Stimulated activated CD8-positive, alpha-beta memory T cell treated with anti-CD3 and anti-CD28 coated beads, Interleukin-12 subunit alpha, Interleukin-12 subunit beta, amount 100 ng/mL, for 24 hours (primary cell): ENCODE measurements around the gene PELI1.
"Not testable (repeated sequence)": the region's sequence is repeated elsewhere in the genome, so short reads cannot be mapped to it uniquely, and the experiment has no call there.

ENCODE experiments used
- DNase-seq: peaks from one replicate; pipeline ENCODE4 v3.0.0-alpha.2; 2020; ENCODE audit errors: extremely low read depth

Gene PELI1

DNA sequence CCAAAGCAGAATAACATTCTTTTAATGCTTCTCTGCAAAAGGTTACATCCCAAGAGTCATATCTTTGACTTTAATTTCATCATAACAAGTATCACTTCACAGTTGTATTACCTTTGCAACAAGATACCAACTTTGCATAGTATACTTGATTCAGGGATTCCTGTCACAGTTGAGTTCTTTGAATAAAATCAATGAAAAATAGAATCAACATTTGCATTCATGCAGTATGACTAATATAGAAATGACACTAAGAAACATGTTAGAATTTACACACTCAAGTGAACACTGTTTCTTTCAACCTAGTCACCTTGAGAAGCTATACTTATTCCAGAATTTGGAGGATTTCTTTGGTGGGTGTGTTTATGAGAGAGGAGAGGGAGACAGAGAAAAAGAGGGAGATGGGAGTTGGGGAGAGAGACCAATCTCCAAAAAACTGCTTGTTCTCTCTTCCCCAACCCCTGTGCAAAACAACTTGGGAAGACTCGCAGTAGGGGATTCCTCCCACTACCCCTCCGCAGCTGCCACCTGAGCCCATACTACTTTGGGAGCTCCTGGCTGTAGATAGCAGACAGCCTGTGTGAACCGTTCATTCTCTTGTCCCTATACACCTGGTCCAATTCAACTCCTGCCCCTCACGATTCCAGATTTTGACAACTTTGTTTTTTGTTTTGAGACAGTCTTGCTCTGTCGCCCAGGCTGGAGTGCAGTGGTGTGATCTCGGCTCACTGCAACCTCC is 57.7 kb downstream of the PELI1 start:
- no peak for DNase-seq

DNA sequence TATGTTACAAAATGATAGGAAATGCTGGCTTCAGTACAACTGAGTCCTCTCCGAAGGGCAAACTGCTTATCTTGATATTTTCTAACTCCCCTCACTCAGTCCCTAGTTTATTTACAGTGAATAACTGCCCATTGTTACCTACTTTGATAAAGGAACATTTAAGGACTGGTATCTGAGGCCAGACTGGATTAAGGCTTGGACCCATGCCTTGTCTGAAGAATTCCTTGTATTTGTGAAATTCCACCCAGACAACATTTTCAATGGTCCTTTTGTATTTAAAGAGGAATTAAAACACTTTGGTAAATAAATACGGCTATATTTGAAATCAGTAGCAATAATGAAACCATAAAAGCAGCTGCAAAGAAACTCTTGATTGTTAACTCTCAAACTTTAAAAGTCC is 58.3 kb downstream of the PELI1 start:
- DNase-seq, result no peak

DNA sequence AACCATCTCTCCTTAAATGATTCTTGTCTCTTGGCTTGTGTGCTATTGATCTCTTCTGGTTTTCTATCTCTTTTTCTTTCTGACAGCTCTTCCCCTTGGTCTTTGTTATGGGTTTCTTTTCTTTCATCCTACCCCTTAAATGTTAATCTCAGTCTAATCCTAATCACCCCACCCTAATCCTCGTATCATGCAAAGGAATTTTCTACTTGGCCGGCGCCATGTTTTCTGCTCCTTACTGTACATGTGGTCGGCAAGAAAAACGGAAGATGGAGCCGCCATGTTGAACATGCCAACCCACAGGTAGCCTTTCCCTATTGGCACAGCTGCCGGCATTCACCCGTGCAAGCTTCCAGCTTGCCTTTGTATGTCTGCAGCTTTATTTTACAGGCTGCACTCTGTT is 63.2 kb downstream of the PELI1 start:
- DNase-seq, result no peak

DNA sequence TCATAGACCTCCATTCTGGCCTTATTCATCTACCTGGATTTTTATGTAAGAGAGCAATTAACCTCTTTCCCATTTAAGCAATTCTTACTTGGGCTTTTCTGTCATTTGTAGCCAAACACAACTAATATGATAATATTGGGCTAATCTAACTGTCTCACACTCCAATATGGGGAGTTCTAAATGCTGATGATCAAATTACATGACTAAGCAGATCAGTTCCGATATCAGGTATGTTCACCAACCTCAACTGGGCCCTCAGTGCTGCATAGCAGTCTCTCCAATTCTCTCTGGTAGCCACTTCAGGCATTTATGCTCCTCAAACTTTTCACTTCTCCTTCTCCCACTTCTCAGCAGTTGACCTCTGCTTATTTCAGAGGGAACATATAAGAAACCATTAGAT is 64.0 kb downstream of the PELI1 start:
- DNase-seq, result no peak

DNA sequence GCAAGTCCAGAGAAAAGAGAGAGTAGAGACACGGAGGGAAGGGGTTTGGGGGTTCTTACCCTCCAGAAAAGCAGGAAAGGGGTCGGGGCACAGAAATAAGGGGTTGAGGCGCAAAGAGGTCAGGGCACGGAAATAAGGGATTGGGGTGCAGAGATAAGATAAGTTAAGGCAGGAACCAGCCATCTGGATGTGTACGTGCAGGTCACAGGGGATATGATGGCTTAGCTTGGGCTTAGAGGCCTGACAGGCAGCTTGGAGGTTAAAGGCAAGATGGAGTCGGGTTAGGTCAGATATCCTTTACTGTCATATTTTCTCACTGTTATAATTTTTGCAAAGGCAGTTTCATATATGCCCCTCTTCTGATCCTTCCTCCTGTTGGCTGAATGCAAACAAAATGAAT is 64.5 kb downstream of the PELI1 start:
- DNase-seq, result not testable (repeated sequence)

DNA sequence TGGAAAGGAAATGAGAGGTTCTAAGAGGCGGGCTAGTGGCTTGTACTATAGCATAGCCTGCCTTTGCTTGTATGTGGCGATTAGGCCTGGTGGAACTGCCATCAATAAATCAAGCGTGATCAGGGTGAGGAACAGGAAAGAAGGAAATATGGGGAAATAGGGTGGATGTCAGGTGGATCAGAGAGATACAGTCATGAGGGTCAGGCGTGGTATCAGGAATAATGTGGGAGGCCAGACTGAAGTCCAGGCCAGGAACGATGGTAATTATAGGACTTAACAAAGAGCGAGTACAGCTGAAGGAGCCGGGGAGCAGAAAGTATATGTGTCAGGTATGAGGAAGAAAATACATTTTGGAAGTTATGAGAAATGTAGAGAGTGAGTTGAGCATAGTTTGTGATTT is 67.4 kb downstream of the PELI1 start:
- not testable (repeated sequence) for DNase-seq

DNA sequence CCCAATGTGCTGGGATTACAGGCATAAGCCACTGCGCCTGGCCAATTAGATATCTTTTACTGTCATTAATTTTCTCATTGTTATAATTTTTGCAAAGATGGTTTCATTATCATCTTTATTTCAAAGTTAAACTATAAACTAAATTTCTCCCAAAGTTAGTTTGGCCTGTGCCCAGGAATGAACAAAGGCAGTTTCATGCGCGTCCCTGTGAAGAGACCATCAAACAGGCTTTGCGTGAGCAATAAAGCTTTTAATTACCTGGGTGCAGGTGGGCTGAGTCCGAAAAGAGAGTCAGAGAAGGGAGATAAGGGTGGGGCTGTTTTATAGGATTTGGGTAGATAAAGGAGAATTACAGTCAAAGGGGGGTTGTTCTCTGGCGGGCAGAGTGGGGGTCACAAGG is 69.6 kb downstream of the PELI1 start:
- not testable (repeated sequence) for DNase-seq

DNA sequence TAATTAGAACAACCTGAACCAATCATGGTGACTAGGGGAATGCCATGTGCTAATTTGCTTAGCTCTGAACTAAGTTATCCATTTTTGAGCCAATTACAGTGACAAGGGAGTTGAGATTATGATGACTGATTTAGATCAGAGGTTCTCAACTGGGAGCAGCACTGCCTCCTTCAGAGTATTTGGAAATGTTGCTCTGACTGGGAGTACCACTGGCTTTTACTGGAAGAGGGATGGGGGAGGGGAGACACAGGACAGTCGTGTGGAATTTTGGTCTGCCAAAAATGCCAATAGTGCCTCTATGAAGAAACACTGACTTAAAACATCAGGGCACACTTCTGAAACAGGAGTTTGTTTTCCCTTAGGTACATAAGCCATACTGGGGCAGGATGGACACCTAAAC is 76.9 kb downstream of the PELI1 start:
- no peak for DNase-seq

DNA sequence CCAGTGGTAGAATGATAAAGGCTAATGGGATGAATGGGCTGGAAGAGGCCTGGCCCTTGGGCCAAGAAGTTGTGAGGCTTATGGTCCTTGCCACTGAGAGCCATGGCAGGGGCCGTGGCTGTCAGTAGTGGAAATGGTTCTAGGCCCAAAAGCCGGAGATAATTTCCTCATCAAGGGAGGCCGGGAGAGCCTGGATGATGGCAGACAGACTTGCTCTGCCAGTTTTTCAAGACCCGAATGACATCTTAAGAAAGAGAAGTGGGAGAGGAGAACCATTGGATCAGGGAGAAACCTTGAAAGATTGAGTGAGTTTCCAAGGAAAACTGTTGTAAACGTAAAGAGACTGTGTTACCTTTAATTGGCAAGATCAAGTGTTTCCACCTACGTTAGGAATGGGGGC is 78.7 kb downstream of the PELI1 start:
- DNase-seq, result no peak

DNA sequence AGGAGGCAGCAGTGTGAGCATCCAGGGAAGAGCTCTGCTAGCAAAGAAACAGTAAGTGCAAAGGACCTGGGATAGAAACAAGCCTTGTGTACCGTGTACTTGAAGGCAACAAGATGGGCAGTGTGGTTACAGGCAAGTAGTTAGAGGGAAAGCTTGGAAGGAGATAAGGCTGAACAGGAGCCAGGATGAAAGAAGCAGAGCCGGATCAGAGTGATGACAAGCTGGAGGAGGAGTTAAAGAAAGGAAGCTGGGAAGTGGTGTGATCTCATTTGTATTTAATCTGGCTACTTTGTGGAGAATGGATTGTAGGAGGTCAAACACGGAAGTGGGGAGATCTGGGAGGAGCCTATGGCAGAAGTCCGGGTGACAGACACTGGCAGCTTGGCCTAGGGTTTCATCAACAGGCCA is 80.3 kb downstream of the PELI1 start:
- DNase-seq, result no peak

DNA sequence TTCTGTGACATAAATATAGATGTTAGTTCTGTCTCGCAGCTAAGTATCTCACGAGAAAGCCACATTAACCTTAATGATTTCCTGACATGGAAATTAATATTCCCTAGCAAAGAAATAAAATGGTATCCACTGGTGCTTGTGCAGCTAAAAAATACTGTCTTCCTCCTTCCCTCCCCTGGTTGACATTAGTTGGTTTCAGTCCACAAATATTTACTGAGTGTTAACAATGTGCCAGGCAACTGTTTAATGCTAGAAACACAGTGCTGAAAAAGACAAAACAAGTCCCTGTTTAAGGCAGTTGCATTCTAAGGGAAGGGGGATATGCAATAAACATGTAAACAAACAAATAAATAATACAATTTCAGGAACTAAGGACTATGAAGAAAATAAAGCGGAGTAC is 80.8 kb downstream of the PELI1 start:
- no peak for DNase-seq

DNA sequence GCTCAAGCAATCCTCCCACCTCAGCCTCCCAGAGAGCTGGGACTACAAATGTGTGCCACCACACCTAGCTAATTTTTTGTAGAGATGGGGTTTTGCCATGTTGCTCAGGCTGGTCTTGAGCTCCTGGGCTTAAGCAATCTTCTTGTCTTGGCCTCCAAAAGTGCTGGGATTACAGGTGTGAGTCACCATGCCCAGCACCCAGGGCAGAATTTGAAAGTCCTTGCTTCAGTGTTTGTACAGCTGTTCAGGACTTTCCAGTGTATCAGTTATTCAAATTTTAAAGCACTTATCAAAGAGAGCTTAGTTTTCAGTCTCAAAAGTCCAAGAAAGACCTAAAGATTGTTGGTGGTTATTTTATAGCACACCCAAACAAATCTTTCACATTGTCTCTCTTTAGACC is 81.4 kb downstream of the PELI1 start:
- no peak for DNase-seq

DNA sequence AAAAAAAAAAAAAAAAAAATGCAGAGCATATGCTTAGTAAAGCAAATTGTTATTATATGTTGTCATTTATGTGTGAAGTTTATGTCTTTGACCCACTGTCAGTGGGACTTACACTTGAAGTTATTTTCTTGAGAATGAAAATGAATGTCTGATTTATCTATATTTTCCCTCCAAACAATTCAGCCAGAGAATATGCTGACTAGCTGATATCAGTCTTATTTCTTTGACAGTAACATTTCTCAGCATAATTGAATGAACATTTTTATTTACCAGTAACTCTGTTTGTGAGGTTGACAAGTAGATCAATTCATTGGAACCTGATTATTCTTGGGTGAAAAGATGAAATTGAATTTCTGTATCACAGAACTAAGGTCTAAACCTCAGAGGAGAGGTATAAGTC is 85.0 kb downstream of the PELI1 start:
- no peak for DNase-seq

DNA sequence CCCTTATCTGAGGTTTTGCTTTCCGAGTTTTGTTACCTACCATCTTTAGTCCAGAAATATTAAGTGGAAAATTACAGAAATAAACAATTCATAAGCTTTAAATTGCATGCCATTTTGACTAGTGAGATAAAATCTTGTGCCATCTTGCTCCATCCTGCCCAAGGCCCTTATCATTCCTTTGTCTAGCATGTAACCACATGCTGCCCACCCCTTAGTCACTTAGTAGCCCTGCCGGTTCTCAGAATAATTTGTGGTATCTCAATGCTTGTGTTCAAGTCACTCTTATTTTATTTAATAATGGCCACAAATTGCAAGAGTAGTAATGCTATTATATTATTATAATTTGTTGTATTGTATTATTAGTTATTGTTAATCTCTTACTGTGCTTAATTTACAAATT is 88.2 kb downstream of the PELI1 start:
- no peak for DNase-seq

DNA sequence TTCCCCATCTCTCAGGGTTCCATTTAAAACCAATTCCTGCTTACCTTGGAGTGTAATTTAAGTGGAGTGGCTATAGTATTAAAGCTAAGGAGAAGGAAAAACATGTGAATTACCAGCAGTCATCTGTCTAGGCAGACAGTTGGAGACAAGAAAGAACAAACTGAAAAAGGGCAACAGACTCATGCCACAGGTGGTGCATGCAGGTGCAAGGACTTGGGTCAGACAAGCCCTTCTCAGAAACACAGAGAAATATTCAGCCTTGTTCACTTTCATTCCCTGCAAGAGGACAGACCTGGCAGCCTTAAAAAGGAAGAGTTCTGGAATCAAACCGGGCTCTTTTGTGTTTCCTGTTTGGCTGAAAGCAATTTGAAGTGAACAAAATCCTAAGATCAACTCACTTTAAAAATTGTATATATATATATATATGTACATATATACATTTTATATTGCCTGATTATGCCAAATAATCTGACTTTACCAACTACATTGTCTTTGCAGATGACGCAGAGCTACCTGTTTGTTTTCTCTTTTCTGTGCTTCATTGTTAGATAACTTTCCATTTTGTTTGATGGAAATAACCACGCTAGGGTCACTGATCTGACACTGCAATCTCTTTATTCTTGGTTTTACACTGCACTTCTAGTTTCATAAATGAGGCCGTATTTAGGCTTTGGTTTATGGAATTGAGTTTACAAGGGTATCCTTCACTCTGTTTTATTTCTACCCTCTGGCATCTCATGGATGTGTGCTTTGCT is 89.9 kb downstream of the PELI1 start:
- no peak for DNase-seq

DNA sequence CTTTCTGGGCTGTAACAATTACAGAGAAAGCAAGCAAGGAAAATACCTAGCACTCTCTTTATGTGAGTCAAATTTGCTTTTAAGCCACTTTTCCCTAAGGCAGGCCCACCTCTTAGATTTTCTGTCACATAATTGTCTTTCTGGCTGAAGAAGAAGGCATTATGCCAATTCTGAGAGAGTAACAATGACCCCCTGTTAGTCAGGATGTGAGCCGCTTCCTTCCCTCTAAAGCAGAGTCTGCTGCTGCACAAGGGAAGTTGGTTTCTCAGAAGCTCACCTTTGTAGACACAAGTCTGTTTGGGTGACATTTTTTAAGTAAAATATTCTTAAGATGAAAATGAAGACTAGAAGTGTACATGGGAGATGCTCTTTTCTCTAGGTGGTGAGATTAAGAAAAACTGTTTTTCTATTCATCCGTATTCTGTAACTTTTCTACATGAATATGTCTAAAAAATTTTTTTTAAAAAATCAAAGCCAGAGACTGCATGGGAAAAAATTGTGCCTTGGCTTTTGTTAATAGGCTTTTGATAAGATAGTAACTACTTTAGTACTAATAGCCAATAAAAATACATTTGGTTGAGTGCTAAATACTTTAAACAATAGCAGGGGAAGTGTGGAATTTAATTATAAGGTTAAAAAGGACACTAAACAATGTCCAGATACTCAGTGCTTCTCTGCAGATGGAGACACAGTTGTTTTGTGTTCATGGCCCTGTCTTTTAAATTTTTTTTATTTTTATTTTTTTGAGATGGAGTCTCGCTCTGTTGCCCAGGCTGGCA is 91.6 kb downstream of the PELI1 start:
- DNase-seq, result no peak

DNA sequence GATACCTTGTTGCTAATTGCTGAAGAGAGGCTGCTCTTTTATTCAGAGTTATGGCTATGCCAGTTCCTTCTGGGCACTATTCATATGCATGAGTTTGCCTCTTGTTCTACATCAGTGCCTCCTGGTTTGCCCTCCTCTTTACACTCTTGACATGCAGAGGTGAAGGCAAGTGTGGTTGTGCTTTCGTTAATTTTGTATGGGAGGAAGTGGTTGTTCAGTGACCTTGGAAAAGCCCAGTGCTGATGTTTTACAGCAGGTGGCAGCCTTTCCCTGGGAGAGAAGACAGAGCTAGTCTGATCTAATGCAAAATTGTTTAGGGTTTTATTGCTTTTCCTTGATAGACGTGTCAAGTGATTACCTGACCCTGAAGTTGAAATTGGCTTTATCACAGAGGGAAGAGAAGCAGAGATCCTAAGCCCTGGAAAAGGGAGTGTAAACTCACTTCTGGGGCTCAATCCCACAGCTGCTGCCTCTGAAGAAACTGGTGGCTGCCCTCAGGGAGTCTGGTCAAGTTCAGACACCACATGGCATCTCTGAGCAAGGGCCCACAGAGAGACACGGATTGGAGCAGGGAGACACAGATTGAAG is 94.5 kb downstream of the PELI1 start:
- peak; percentile 11 for DNase-seq

DNA sequence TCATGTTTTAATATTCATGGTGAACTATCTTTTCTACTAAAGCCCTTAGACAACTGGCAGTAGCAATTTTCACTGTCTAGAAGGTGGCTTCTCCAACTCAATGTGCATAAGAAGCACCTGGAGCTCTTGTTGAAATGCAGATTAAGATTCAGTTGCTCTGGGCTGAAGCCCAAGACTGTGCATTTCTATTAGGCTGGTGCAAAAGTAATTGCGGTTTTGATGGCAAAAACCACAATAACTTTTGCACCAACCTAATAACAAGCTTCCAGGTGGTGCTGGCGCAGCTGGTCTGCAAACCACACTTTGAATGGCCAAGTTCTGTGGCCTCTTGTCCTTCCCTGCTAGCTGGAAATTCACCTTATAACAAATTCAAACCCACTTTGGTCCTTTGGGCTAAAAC is 98.3 kb downstream of the PELI1 start:
- DNase-seq, result no peak
